Liver (tissue), 2 donors: Measurements from ENCODE around the gene COQ2.
"Not testable (repeated sequence)": the region's sequence is repeated elsewhere in the genome, so short reads cannot be mapped to it uniquely, and the experiment has no call there.

Experiments used
- GABPA ChIP-seq, 2 donors: IDR thresholded peaks in 1 of 2; conservative IDR thresholded peaks in 1 of 2; 2 replicates each; pipeline ENCODE4 v1.6.1; 2016; ENCODE audit warnings: antibody characterized with exemption in 2 of 2, mild to moderate bottlenecking in 1 of 2, moderate library complexity in 1 of 2
- JUND ChIP-seq, 2 donors: IDR thresholded peaks; 2 replicates each; pipeline ENCODE4 v1.6.1; 2016; ENCODE audit warnings: antibody characterized with exemption in 2 of 2
- TAF1 ChIP-seq: conservative IDR thresholded peaks from 2 replicates; pipeline ENCODE4 v1.6.1; 2016; ENCODE audit warnings: antibody characterized with exemption, mild to moderate bottlenecking
- donor health status: healthy.

DNA sequence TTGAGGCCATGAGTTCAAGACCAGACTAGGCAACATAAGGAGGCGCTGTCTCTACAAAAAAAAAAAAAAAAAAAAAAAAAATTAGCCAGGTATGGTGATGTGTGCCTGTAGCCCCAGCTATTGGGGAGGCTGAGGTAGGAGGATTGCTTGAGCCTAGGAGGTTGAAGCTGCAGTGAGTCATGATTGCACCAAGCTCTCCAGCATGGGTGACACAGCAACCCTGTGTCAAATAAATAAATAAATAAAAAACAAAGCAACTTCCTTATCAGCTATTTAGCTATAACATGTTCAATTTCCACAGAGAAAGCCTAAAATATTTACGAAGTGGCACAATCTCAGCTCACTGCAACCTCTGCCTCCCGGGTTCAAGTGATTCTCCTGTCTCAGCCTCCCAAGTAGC lies 10.7 kb downstream of the COQ2 start:
- TF ChIP-seq GABPA (IDR thresholded peaks at IDR 0.05 in 1 of 2, conservative IDR thresholded peaks at IDR 0.05 in 1 of 2); JUND (IDR thresholded peaks at IDR 0.05); TAF1: not testable (repeated sequence)
